ENCODE data around the gene SMIM35.

The SMIM35 gene

DNA sequence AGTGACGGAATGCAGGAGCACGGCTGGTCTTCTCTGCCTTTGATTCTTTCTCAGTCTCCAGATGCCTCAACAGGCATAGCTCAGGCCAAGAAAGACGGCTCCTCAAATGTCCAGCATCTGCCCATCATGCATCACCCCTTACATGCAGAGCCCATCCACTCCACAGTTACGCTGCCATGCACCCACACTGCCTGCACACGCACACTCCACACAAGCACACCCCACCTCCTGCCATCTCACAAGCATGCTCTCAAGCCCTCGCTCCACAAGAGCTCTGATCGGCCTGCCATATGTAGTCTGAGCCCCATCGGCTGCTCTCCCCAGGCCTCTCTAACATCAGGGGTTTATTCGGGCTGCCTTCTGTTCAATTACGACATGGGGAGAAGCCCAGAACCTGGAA, 47.1 kb upstream of the SMIM35 start:
- Histone ChIP-seq H3K27me3 (ENCODE audit: insufficient read depth, low read depth) (no peaks in the 10 kb centered on the region), H3K4me1 (ENCODE audit: low read depth, poor library complexity, severe bottlenecking) (no peaks in the 10 kb centered on the region), H3K79me2 (ENCODE audit: insufficient read depth, low read depth) (no peaks in the 10 kb centered on the region), H4K20me1 (ENCODE audit: insufficient read depth) (no peaks in the 10 kb centered on the region), H3K9ac (no peak overlapping the region), H3K4me2 (no peak overlapping the region), H3K36me3 (ENCODE audit: insufficient read depth) (no peaks in the 10 kb centered on the region), H2AFZ (ENCODE audit: low read depth) (no peak overlapping the region), H3K27ac (no peak overlapping the region), H3K4me3 (IDR thresholded peaks at IDR 0.05; ENCODE audit: insufficient read depth, low read depth, low read length) (no peak overlapping the region)
- TF ChIP-seq, protein P1, sequence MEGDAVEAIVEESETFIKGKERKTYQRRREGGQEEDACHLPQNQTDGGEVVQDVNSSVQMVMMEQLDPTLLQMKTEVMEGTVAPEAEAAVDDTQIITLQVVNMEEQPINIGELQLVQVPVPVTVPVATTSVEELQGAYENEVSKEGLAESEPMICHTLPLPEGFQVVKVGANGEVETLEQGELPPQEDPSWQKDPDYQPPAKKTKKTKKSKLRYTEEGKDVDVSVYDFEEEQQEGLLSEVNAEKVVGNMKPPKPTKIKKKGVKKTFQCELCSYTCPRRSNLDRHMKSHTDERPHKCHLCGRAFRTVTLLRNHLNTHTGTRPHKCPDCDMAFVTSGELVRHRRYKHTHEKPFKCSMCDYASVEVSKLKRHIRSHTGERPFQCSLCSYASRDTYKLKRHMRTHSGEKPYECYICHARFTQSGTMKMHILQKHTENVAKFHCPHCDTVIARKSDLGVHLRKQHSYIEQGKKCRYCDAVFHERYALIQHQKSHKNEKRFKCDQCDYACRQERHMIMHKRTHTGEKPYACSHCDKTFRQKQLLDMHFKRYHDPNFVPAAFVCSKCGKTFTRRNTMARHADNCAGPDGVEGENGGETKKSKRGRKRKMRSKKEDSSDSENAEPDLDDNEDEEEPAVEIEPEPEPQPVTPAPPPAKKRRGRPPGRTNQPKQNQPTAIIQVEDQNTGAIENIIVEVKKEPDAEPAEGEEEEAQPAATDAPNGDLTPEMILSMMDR (conservative IDR thresholded peaks at IDR 0.05; ENCODE audit: low read depth, low read length), result no peak

DNA sequence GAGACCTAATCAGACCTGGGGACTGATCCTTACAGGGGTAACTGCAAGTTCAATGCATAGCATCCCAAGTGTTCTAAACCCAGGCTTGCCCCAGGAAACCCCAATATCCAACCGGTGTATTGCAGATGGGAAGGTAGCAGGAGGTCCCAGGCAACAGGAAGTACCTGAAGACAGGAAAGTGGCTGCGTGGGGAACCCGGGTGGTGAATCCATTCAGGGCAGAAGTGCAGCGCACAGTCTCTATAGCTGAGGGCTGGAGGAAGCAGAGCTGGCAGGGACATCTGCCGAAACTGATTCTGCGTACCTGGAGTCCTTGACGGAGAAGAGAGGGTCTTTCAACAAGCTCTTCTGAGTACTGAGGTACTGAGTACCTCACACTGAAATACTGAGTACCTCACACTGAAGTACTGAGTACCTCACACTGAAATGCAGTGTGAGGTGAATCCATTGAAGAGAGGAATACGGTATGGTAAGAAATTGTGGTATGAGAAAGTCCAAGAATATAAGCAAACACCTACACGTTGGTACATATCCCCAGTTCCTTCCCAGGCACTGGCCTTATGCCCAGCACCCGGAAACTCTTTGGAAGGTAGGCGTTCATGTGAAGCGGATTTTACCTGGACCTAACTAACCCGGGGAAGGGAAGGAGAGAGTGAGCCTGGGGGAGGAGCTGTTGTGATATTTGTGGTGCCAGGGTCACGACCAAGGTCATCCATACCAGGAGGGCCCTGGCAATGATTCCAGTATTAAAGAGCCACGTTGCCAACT, 45.8 kb upstream of the SMIM35 start:
- H3K9ac ChIP-seq, result no peak overlapping the region
- no peak overlapping the region for H2AFZ ChIP-seq (ENCODE audit: low read depth)
- no peaks in the 10 kb centered on the region for H3K79me2 ChIP-seq (ENCODE audit: insufficient read depth, low read depth)
- H3K4me2 ChIP-seq, result no peak overlapping the region
- H3K4me3 ChIP-seq (IDR thresholded peaks at IDR 0.05; ENCODE audit: insufficient read depth, low read depth, low read length), result no peak overlapping the region
- H3K4me1 ChIP-seq (ENCODE audit: low read depth, poor library complexity, severe bottlenecking), result no peaks in the 10 kb centered on the region
- H3K36me3 ChIP-seq (ENCODE audit: insufficient read depth), result no peaks in the 10 kb centered on the region
- no peaks in the 10 kb centered on the region for H3K27me3 ChIP-seq (ENCODE audit: insufficient read depth, low read depth)
- H4K20me1 ChIP-seq (ENCODE audit: insufficient read depth), result no peaks in the 10 kb centered on the region
- no peak overlapping the region for H3K27ac ChIP-seq
- TF ChIP-seq, protein P1 (conservative IDR thresholded peaks at IDR 0.05; ENCODE audit: low read depth, low read length), result no peak

DNA sequence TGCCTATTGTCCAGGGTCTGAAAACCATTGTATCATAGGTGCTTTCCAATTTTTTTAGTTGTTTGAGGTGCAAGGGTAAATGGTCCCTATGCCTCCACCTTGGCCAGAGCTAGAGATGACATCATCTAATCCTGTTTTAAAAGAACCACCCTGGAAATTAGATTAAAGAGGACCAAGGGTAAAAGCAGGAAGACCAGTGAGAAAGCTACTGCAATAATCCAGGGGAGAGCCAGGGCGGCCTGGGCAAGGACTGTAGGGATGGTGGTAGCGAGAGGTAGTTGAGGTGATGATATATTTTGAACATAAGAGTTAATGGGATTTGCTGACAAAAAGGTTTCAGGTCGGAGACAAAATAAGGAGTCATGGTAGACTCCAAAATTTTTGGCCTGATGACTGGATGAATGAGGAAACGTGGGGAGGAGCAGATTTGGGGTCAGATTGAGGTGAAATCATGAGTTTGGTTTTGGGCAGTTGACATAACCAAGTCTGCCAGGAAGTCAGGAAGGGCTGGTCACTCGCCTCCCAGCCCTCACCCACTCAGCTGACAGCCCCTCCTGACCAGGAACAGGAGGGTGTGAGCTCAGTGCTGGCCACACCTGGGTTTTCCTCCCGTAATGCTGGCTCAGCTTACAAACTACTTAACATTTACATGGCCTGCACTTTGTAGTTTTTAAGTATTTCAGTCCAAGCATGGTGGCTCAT, 42.9 kb upstream of the SMIM35 start:
- no peaks in the 10 kb centered on the region for H3K27me3 ChIP-seq (ENCODE audit: insufficient read depth, low read depth)
- no peak overlapping the region for H2AFZ ChIP-seq (ENCODE audit: low read depth)
- no peak overlapping the region for H3K27ac ChIP-seq
- H3K4me2 ChIP-seq, result no peak overlapping the region
- no peaks in the 10 kb centered on the region for H3K36me3 ChIP-seq (ENCODE audit: insufficient read depth)
- no peaks in the 10 kb centered on the region for H4K20me1 ChIP-seq (ENCODE audit: insufficient read depth)
- TF ChIP-seq, protein P1 (conservative IDR thresholded peaks at IDR 0.05; ENCODE audit: low read depth, low read length), result no peak
- no peaks in the 10 kb centered on the region for H3K79me2 ChIP-seq (ENCODE audit: insufficient read depth, low read depth)
- no peak overlapping the region for H3K4me3 ChIP-seq (IDR thresholded peaks at IDR 0.05; ENCODE audit: insufficient read depth, low read depth, low read length)
- H3K9ac ChIP-seq, result no peak overlapping the region
- H3K4me1 ChIP-seq (ENCODE audit: low read depth, poor library complexity, severe bottlenecking), result no peaks in the 10 kb centered on the region

DNA sequence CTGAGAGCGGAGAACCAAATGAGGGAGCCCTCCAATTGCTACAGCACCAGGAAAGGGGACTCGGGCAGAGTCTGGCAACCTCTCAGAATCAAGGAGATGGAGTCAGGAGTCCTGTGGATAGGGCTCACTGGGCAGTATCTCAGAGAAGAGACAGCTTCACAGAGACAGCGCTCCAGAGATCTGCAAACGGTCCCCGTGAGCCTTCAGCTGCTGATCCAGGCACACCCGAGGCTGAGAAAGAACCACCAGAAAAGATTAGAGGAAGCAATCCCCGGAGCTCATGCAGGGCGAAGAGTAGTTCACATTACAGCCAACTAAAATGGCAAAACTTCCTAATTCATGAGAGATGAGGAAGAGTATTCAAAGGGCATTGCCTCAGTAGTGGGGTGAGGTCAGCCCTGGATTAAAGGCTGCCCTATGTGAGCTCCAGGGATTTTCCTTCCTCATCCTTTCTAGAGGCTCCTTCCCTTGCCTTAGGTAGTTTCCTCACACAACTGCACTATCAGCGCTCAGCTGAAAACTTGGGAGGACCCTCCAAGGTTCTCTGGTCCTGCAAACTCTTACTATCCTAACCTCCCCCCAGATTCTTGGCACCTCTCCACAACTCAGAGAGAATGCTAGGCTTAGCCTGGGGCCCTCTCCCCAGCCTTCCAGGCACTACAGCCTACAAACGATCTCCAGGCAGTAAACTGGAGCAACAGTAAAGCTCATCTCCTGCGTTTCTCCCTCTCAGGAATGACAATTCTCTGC, 42.1 kb upstream of the SMIM35 start:
- Histone ChIP-seq H3K36me3 (ENCODE audit: insufficient read depth) (no peaks in the 10 kb centered on the region), H2AFZ (ENCODE audit: low read depth) (no peak overlapping the region), H3K4me3 (IDR thresholded peaks at IDR 0.05; ENCODE audit: insufficient read depth, low read depth, low read length) (no peak overlapping the region), H4K20me1 (ENCODE audit: insufficient read depth) (no peaks in the 10 kb centered on the region), H3K4me2 (no peak overlapping the region), H3K79me2 (ENCODE audit: insufficient read depth, low read depth) (no peaks in the 10 kb centered on the region), H3K9ac (no peak overlapping the region), H3K4me1 (ENCODE audit: low read depth, poor library complexity, severe bottlenecking) (no peaks in the 10 kb centered on the region), H3K27ac (no peak overlapping the region), H3K27me3 (ENCODE audit: insufficient read depth, low read depth) (no peaks in the 10 kb centered on the region)
- TF ChIP-seq, protein P1 (conservative IDR thresholded peaks at IDR 0.05; ENCODE audit: low read depth, low read length), result no peak

Measured in KMS-11 (cell line).